T-helper 1 cell treated with Interleukin-12 subunit alpha and Interleukin-12 subunit beta and Interleukin-4 antibody, amounts not matched to agents 30 μg/mL and 1 μg/mL, for 36 hours (primary cell): ENCODE results near the gene RTEL1.
"Not testable (repeated sequence)": the region's sequence is repeated elsewhere in the genome, so short reads cannot be mapped to it uniquely, and the experiment has no call there.

Experiments
- H3K27ac Mint-ChIP-seq: one replicate; pipeline ENCODE4 v1.8.0; 2021; ENCODE audit warnings: mild to moderate bottlenecking, mixed read lengths
- H3K27me3 Mint-ChIP-seq: one replicate; pipeline ENCODE4 v1.8.0; 2021; ENCODE audit warnings: low read depth, mixed read lengths
- H3K36me3 Mint-ChIP-seq: one replicate; pipeline ENCODE4 v1.8.0; 2021; ENCODE audit warnings: low read depth, mixed read lengths
- H3K4me1 Mint-ChIP-seq: one replicate; pipeline ENCODE4 v1.8.0; 2021; ENCODE audit warnings: low read depth, mixed read lengths
- H3K4me3 Mint-ChIP-seq: one replicate; pipeline ENCODE4 v1.8.0; 2021; ENCODE audit warnings: mild to moderate bottlenecking, moderate library complexity, mixed read lengths
- H3K9me3 Mint-ChIP-seq: one replicate; pipeline ENCODE4 v1.8.0; 2021; ENCODE audit warnings: mixed read lengths

RTEL1 gene

GRCh38 chr20:63652192-63652980, 5.7 kb upstream of the RTEL1 start:
- Mint-ChIP-seq H3K27me3 (peaks cover 23% of the 10 kb centered on the region), H3K36me3 (no peaks in the 10 kb centered on the region), H3K9me3 (no peaks in the 10 kb centered on the region), H3K27ac (no peak overlapping the region), H3K4me3 (peak overlapping the region; percentile 28), H3K4me1 (peaks cover 10% of the 10 kb centered on the region)

- Mint-ChIP-seq H3K36me3 (no peaks in the 10 kb centered on the region), H3K27me3 (peaks cover 23% of the 10 kb centered on the region), H3K9me3 (no peaks in the 10 kb centered on the region), H3K4me1 (peaks cover 16% of the 10 kb centered on the region), H3K4me3 (peak within 1 kb of the TSS; percentile 65), H3K27ac (peak within 1 kb of the TSS; percentile 20)
These were observed 4.8 kb upstream of the RTEL1 start, which contains the start of gene STMN3 for GRCh38 chr20:63653041-63653973. Gene STMN3, minus strand, starts transcription at chr20:63653424. Its CDS starts 79 bp downstream, at chr20:63653345.

- Mint-ChIP-seq H3K27ac (peak overlapping the region; percentile 20), H3K27me3 (peaks cover 21% of the 10 kb centered on the region)
These were observed 4.0 kb upstream of the RTEL1 start for GRCh38 chr20:63653974-63654668.

GRCh38 chr20:63655249-63655648, 2.9 kb upstream of the RTEL1 start:
- H3K27ac Mint-ChIP-seq, result no peak overlapping the region
- H3K9me3 Mint-ChIP-seq, result no peaks in the 10 kb centered on the region
- H3K4me1 Mint-ChIP-seq, result peaks cover 29% of the 10 kb centered on the region
- H3K36me3 Mint-ChIP-seq, result peaks cover 2% of the 10 kb centered on the region
- peaks cover 20% of the 10 kb centered on the region for H3K27me3 Mint-ChIP-seq
- H3K4me3 Mint-ChIP-seq, result no peak overlapping the region

More at GRCh38 chr20:63653974-63654668, 4.0 kb upstream of the RTEL1 start:
- Mint-ChIP-seq H3K4me3 (peak overlapping the region; percentile 65), H3K9me3 (no peaks in the 10 kb centered on the region), H3K36me3 (peaks cover 2% of the 10 kb centered on the region), H3K4me1 (peaks cover 18% of the 10 kb centered on the region)

- peak overlapping the region; percentile 64 for H3K4me3 Mint-ChIP-seq
- H3K27ac Mint-ChIP-seq, result peak overlapping the region; percentile 41
- peaks cover 12% of the 10 kb centered on the region for H3K27me3 Mint-ChIP-seq
- peaks cover 2% of the 10 kb centered on the region for H3K36me3 Mint-ChIP-seq
- H3K4me1 Mint-ChIP-seq, result peaks cover 27% of the 10 kb centered on the region
- no peaks in the 10 kb centered on the region for H3K9me3 Mint-ChIP-seq
These were observed 1.7 kb upstream of the RTEL1 start for GRCh38 chr20:63656451-63656850.

GRCh38 chr20:63657260-63657936, 714 bp upstream of the RTEL1 start:
- peak overlapping the region; percentile 89 for H3K4me3 Mint-ChIP-seq
- peak overlapping the region; percentile 93 for H3K27ac Mint-ChIP-seq
- H3K4me1 Mint-ChIP-seq, result peaks cover 24% of the 10 kb centered on the region
- H3K27me3 Mint-ChIP-seq, result peaks cover 9% of the 10 kb centered on the region
- H3K9me3 Mint-ChIP-seq, result no peaks in the 10 kb centered on the region
- H3K36me3 Mint-ChIP-seq, result peaks cover 4% of the 10 kb centered on the region

- H3K27ac Mint-ChIP-seq, result peak overlapping the region; percentile 93
- peaks cover 9% of the 10 kb centered on the region for H3K27me3 Mint-ChIP-seq
- peaks cover 23% of the 10 kb centered on the region for H3K4me1 Mint-ChIP-seq
- H3K36me3 Mint-ChIP-seq, result peaks cover 5% of the 10 kb centered on the region
- H3K4me3 Mint-ChIP-seq, result peak overlapping the region; percentile 89
- H3K9me3 Mint-ChIP-seq, result no peaks in the 10 kb centered on the region
These were observed 656 bp downstream of the RTEL1 start for GRCh38 chr20:63658749-63659187.

GRCh38 chr20:63659370-63659769, 1.3 kb downstream of the RTEL1 start:
- no peak overlapping the region for H3K27ac Mint-ChIP-seq
- peak overlapping the region; percentile 89 for H3K4me3 Mint-ChIP-seq
- no peaks in the 10 kb centered on the region for H3K9me3 Mint-ChIP-seq
- H3K4me1 Mint-ChIP-seq, result peaks cover 18% of the 10 kb centered on the region
- peaks cover 5% of the 10 kb centered on the region for H3K36me3 Mint-ChIP-seq
- peaks cover 5% of the 10 kb centered on the region for H3K27me3 Mint-ChIP-seq

- peak overlapping the region; percentile 34 for H3K4me3 Mint-ChIP-seq
- H3K4me1 Mint-ChIP-seq, result peaks cover 18% of the 10 kb centered on the region
- not testable (repeated sequence) for H3K36me3 Mint-ChIP-seq, H3K9me3 Mint-ChIP-seq, H3K27ac Mint-ChIP-seq, H3K27me3 Mint-ChIP-seq
These were observed 2.1 kb downstream of the RTEL1 start for GRCh38 chr20:63660174-63660573.

- Mint-ChIP-seq H3K27ac (no peak overlapping the region), H3K9me3 (no peaks in the 10 kb centered on the region), H3K36me3 (peaks cover 5% of the 10 kb centered on the region), H3K27me3 (no peaks in the 10 kb centered on the region), H3K4me1 (peaks cover 18% of the 10 kb centered on the region), H3K4me3 (no peak overlapping the region)
These were observed 2.5 kb downstream of the RTEL1 start for GRCh38 chr20:63660622-63661021.

GRCh38 chr20:63661108-63661507, 3.0 kb downstream of the RTEL1 start:
- Mint-ChIP-seq H3K9me3 (no peaks in the 10 kb centered on the region), H3K27ac (no peak overlapping the region), H3K4me1 (peaks cover 18% of the 10 kb centered on the region), H3K4me3 (no peak overlapping the region), H3K27me3 (no peaks in the 10 kb centered on the region), H3K36me3 (peaks cover 6% of the 10 kb centered on the region)

GRCh38 chr20:63661959-63662812, 4.1 kb downstream of the RTEL1 start:
- H3K27ac Mint-ChIP-seq, result no peak overlapping the region
- peaks cover 18% of the 10 kb centered on the region for H3K4me1 Mint-ChIP-seq
- H3K36me3 Mint-ChIP-seq, result peaks cover 10% of the 10 kb centered on the region
- no peaks in the 10 kb centered on the region for H3K27me3 Mint-ChIP-seq
- no peak overlapping the region for H3K4me3 Mint-ChIP-seq
- H3K9me3 Mint-ChIP-seq, result no peaks in the 10 kb centered on the region

GRCh38 chr20:63662813-63663189, 4.7 kb downstream of the RTEL1 start:
- Mint-ChIP-seq H3K9me3 (no peaks in the 10 kb centered on the region), H3K36me3 (peaks cover 15% of the 10 kb centered on the region), H3K4me1 (peaks cover 17% of the 10 kb centered on the region), H3K27me3 (no peaks in the 10 kb centered on the region), H3K27ac (no peak overlapping the region), H3K4me3 (no peak overlapping the region)
